HepG2 (cell line): ENCODE data around the gene KRTAP1-4. TPM values are rescaled to one million over a fixed set of nuclear protein-coding genes. Genes with fewer than 3 reads are reported as not detected.

Source experiments
- ATAC-seq: fragments of 200-7000 bp; cut with Tn5 transposase; 3 replicates; pipeline ENCODE4 v1.9.1; 2020; ENCODE audit warnings: mild to moderate bottlenecking, moderate library complexity
- BruUV-seq: library from RNA; stranded (reverse); fragments of 400-500 nt; replicated peaks from 2 replicates; lab custom pipeline; 2021; lab: Mats Ljungman, UMichigan
- CTCF ChIA-PET: fragments of 300-600 bp; formaldehyde crosslinking; extraction: SDS; loops from one replicate; lab custom pipeline; 2021; ENCODE audit warnings: low total read pairs, inconsistent platforms, low intra/inter-chr PET ratio; lab: Yijun Ruan, JAX
- POLR2A ChIA-PET: fragments of 350-600 bp; sonication (Branson Sonifier 250); formaldehyde crosslinking; loops from one replicate; lab custom pipeline; 2020; ENCODE audit warnings: antibody characterized with exemption, inconsistent platforms; lab: Yijun Ruan, JAX
- DNase-seq: peaks from one replicate; pipeline ENCODE4 v3.0.0-alpha.2; 2015; ENCODE audit warnings: low spot score
- FAIRE-seq: peaks from 3 replicates; lab custom pipeline; 2011; peaks lifted over from hg19 to GRCh38; lab: Jason Lieb, UNC
- H2AFZ ChIP-seq: one replicate; pipeline ENCODE4 v1.6.1; 2011; ENCODE audit warnings: low read length, inconsistent platforms
- H3K27ac ChIP-seq: fragments of 300-600 bp; 3 replicates; pipeline ENCODE4 v1.8.0; 2011; ENCODE audit warnings: mixed run types, mild to moderate bottlenecking, mixed read lengths, low read length, inconsistent platforms; ENCODE audit not compliant: insufficient read depth; ENCODE audit errors: extremely low read length
- H3K27me3 ChIP-seq, 2 experiments: fragments of 200-600 bp in 1 of 2; 2 replicates in 1 of 2; 3 replicates in 1 of 2; pipeline versions ENCODE4 v1.6.0 to v1.8.0; 2011; ENCODE audit warnings: low read length in 2 of 2, mild to moderate bottlenecking in 2 of 2, moderate library complexity in 2 of 2, inconsistent platforms in 1 of 2; ENCODE audit not compliant: insufficient read depth in 2 of 2, control insufficient read depth in 1 of 2
- H3K36me3 ChIP-seq, 2 experiments: fragments of 200-600 bp in 1 of 2; replicated peaks in 1 of 2; 2 replicates in 1 of 2; 3 replicates in 1 of 2; pipeline versions ENCODE4 v1.5.1 to v1.8.0; 2011; ENCODE audit warnings: low read length in 2 of 2, inconsistent platforms in 1 of 2; ENCODE audit not compliant: insufficient read depth in 2 of 2, control insufficient read depth in 1 of 2
- H3K4me1 ChIP-seq: 2 replicates; pipeline ENCODE4 v1.5.1; 2012; ENCODE audit warnings: low read length, inconsistent platforms; ENCODE audit not compliant: insufficient read depth
- H3K4me2 ChIP-seq: 2 replicates; pipeline ENCODE4 v1.6.0; 2011; ENCODE audit warnings: low read depth, low read length, inconsistent platforms
- H3K4me3 ChIP-seq, 3 experiments: fragments of 200-600 bp in 1 of 3; sonication (generic), shearing (Covaris generic) in 1 of 3; replicated peaks in 1 of 3; 2 replicates each; pipeline ENCODE4 v1.5.1; 2011 to 2016; ENCODE audit warnings: low read length in 3 of 3, inconsistent platforms in 2 of 3, low read depth in 2 of 3, mild to moderate bottlenecking in 2 of 3, control low read depth in 1 of 3, mixed read lengths in 1 of 3; ENCODE audit not compliant: insufficient read depth in 1 of 3
- H3K79me2 ChIP-seq: one replicate; pipeline ENCODE4 v1.6.1; 2011; ENCODE audit warnings: low read length, inconsistent platforms; ENCODE audit not compliant: insufficient read depth
- H3K9ac ChIP-seq: 2 replicates; pipeline ENCODE4 v1.6.0; 2011; ENCODE audit warnings: mild to moderate bottlenecking, low read depth, low read length, inconsistent platforms; ENCODE audit not compliant: insufficient read depth
- H3K9me3 ChIP-seq: 2 replicates; pipeline ENCODE4 v1.5.1; 2012; ENCODE audit warnings: mild to moderate bottlenecking, low read length
- H4K20me1 ChIP-seq: 2 replicates; pipeline ENCODE4 v1.6.0; 2011; ENCODE audit warnings: inconsistent platforms, mild to moderate bottlenecking, low read length, moderate library complexity; ENCODE audit not compliant: insufficient read depth
- ARHGAP35 ChIP-seq: sonication (generic); formaldehyde crosslinking; IDR thresholded peaks from 2 replicates; pipeline ENCODE4 v1.9.0; 2022; ENCODE audit warnings: mild to moderate bottlenecking, inconsistent platforms, moderate library complexity, missing genetic modification reagents, borderline replicate concordance
- BRCA1 ChIP-seq: sonication (generic); formaldehyde crosslinking; IDR thresholded peaks from 2 replicates; pipeline ENCODE4 v1.4.0; 2020; ENCODE audit warnings: missing genetic modification reagents
- CENPT ChIP-seq: sonication (generic); formaldehyde crosslinking; IDR thresholded peaks from 2 replicates; pipeline ENCODE4 v1.8.0; 2022; ENCODE audit warnings: low read depth, mild to moderate bottlenecking, moderate library complexity, missing genetic modification reagents
- GATAD1 ChIP-seq: IDR thresholded peaks from 2 replicates; pipeline ENCODE4 v1.6.1; 2016; ENCODE audit warnings: missing genetic modification reagents, missing compliant biosample characterization
- MED8 ChIP-seq: sonication (generic); formaldehyde crosslinking; IDR thresholded peaks from 2 replicates; pipeline ENCODE4 v1.8.1; 2023; ENCODE audit warnings: mild to moderate bottlenecking, missing genetic modification reagents; ENCODE audit not compliant: insufficient replicate concordance
- RBM22 ChIP-seq: fragments of 200-400 bp; formaldehyde crosslinking; optimal IDR thresholded peaks from 2 replicates; pipeline ENCODE3; 2017; ENCODE audit warnings: mild to moderate bottlenecking, low read length, moderate library complexity
- RFXANK ChIP-seq: IDR thresholded peaks from 2 replicates; pipeline ENCODE4 v1.6.1; 2016
- TCF7L2 ChIP-seq: IDR thresholded peaks from 2 replicates; pipeline ENCODE4 v1.6.1; 2011; ENCODE audit warnings: mild to moderate bottlenecking, low read depth, low read length, moderate library complexity
- ZMYM4 ChIP-seq: sonication (generic); formaldehyde crosslinking; IDR thresholded peaks from 2 replicates; pipeline ENCODE4 v1.8.1; 2023; ENCODE audit warnings: mild to moderate bottlenecking, missing genetic modification reagents
- ZNF333 ChIP-seq: sonication (generic); formaldehyde crosslinking; IDR thresholded peaks from 2 replicates; pipeline ENCODE4 v1.4.0; 2020; ENCODE audit warnings: mild to moderate bottlenecking, missing genetic modification reagents, borderline replicate concordance
- ZNF335 ChIP-seq: sonication (generic); formaldehyde crosslinking; IDR thresholded peaks from 2 replicates; pipeline ENCODE4 v1.4.0; 2020; ENCODE audit warnings: missing genetic modification reagents
- WGBS: methylation state at CpG from one replicate; pipeline ENCODE4 v1.1.6; 2017; ENCODE audit warnings: low lambda C conversion rate; 5-methylcytosine and 5-hydroxymethylcytosine counted together
- in situ Hi-C: cut with HindIII; loops from 2 replicates; pipeline ENCODE4 v1.10.0; 2017; ENCODE audit warnings: low pct_unique_long_range_greater_than_20kb; ENCODE audit not compliant: extremely low pct_ligation_motif_present
- intact Hi-C: fragments of 100-400 bp; cut with micrococcal nuclease; formaldehyde crosslinking; loops from one replicate; pipeline ENCODE4 v1.10.0; 2022; ENCODE audit not compliant: unreplicated experiment
- polyA plus RNA-seq, 8 experiments: library from polyadenylated mRNA; depleted of rRNA in 3 of 8; stranded (reverse) in 7 of 8; unstranded in 1 of 8; fragments of >200 nt; fragmentation: Illumina TruSeq in 4 of 8; extraction: Trizol in 4 of 8; gene quantifications; 2 replicates each; pipeline versions ENCODE4 v1.2.1 to v1.2.3, GENCODE V29; 2011 to 2016; ENCODE audit warnings: low read depth in 4 of 8, missing spikeins in 1 of 8, mixed read lengths in 1 of 8; ENCODE audit not compliant: insufficient read depth in 1 of 8
- total RNA-seq, 5 experiments: library from RNA; depleted of rRNA; stranded (reverse); fragments of >200 nt; fragmentation: Illumina TruSeq; extraction: Trizol; gene quantifications; 2 replicates each; pipeline ENCODE4 v1.2.3, GENCODE V29; 2016; ENCODE audit warnings: low read depth in 1 of 5
- TF ChIP-seq, protein P1 (sequence below): sonication (generic); formaldehyde crosslinking; IDR thresholded peaks from 2 replicates; pipeline ENCODE4 v1.4.0; 2020; ENCODE audit warnings: mild to moderate bottlenecking, missing genetic modification reagents
- TF ChIP-seq, protein P2 (sequence below): sonication (generic); formaldehyde crosslinking; IDR thresholded peaks from 2 replicates; pipeline ENCODE4 v1.4.0; 2020; ENCODE audit warnings: missing genetic modification reagents, mild to moderate bottlenecking, borderline replicate concordance
- TF ChIP-seq, protein P3 (sequence below): sonication (generic); formaldehyde crosslinking; IDR thresholded peaks from one replicate; pipeline ENCODE4 v1.5.1; 2020; ENCODE audit warnings: mild to moderate bottlenecking, missing genetic modification reagents; ENCODE audit errors: not compliant biosample characterization

KRTAP1-4 gene
- total and polyA plus RNA-seq, 2 of the 13 experiments (the other 11 are each of a cell fraction or from before 2014, with no cell fraction given) = not detected

DNA sequence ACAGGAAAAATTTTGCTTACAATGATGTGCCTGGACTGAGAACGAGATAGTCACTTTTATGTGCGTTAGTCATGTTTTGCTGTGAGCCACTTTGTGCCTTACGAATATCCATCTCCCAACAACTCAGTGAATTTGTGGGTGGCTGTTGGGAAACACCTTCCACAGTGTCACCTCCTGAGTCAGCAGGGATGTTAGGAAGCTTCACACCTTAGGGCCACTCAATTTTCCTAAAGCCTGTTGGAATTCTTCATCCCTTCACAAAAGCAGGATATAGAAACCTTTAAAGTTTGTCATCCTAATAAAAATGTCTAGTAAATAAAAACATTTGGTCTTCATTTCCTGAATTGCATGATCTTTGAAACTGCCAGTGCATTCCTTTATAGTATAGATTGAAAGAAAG is 16.8 kb downstream of the KRTAP1-4 start:
- no peak overlapping the region for H3K9ac ChIP-seq
- H4K20me1 ChIP-seq = no peaks in the 10 kb centered on the region
- DNase-seq (no peak), FAIRE-seq (no peak), ATAC-seq (no peak)
- H3K27ac ChIP-seq = no peak overlapping the region
- ChIA-PET POLR2A (interaction anchor here (1.0 kb wide), 1 partner anchor 459 kb away, joined by 3 read pairs; no protein-coding TSS in a partner anchor), CTCF (no interaction called here)
- H3K4me1 ChIP-seq = peaks cover 64% of the 10 kb centered on the region
- no peak overlapping the region for H3K4me2 ChIP-seq
- no peaks in the 10 kb centered on the region for H3K27me3 ChIP-seq
- WGBS = 98% methylated on average over 3 of the region's 3 CpGs
- in situ Hi-C loops (no loop called here), intact Hi-C loops (no loop called here)
- H3K9me3 ChIP-seq = no peaks in the 10 kb centered on the region
- no TSS peak for BruUV-seq
- H3K36me3 ChIP-seq = no peaks in the 10 kb centered on the region
- no peak overlapping the region for H2AFZ ChIP-seq
- H3K79me2 ChIP-seq = no peaks in the 10 kb centered on the region
- no peak overlapping the region for H3K4me3 ChIP-seq
- TF ChIP-seq TCF7L2 = no peak
- TF ChIP-seq ZNF333 = no peak
- no peak for TF ChIP-seq RBM22
- TF ChIP-seq BRCA1 (CRISPR knock-in tag) = no peak
- TF ChIP-seq, protein P1, sequence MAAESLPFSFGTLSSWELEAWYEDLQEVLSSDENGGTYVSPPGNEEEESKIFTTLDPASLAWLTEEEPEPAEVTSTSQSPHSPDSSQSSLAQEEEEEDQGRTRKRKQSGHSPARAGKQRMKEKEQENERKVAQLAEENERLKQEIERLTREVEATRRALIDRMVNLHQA (CRISPR knock-in tag) = no peak
- no peak for TF ChIP-seq ARHGAP35 (CRISPR knock-in tag)
- no peak for TF ChIP-seq ZMYM4 (CRISPR knock-in tag)
- no peak for TF ChIP-seq CENPT (CRISPR knock-in tag)
- TF ChIP-seq RFXANK (CRISPR knock-in tag) = no peak
- TF ChIP-seq, protein P2, sequence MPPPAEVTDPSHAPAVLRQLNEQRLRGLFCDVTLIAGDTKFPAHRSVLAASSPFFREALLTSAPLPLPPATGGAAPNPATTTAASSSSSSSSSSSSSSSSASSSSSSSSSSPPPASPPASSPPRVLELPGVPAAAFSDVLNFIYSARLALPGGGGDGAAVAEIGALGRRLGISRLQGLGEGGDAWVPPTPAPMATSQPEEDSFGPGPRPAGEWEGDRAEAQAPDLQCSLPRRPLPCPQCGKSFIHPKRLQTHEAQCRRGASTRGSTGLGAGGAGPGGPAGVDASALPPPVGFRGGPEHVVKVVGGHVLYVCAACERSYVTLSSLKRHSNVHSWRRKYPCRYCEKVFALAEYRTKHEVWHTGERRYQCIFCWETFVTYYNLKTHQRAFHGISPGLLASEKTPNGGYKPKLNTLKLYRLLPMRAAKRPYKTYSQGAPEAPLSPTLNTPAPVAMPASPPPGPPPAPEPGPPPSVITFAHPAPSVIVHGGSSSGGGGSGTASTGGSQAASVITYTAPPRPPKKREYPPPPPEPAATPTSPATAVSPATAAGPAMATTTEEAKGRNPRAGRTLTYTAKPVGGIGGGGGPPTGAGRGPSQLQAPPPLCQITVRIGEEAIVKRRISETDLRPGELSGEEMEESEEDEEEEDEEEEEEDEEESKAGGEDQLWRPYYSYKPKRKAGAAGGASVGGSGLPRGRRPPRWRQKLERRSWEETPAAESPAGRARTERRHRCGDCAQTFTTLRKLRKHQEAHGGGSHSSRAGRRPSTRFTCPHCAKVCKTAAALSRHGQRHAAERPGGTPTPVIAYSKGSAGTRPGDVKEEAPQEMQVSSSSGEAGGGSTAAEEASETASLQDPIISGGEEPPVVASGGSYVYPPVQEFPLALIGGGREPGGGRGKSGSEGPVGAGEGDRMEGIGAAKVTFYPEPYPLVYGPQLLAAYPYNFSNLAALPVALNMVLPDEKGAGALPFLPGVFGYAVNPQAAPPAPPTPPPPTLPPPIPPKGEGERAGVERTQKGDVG (CRISPR knock-in tag) = no peak
- no peak for TF ChIP-seq MED8 (CRISPR knock-in tag)
- no peak for TF ChIP-seq ZNF335
- TF ChIP-seq, protein P3, sequence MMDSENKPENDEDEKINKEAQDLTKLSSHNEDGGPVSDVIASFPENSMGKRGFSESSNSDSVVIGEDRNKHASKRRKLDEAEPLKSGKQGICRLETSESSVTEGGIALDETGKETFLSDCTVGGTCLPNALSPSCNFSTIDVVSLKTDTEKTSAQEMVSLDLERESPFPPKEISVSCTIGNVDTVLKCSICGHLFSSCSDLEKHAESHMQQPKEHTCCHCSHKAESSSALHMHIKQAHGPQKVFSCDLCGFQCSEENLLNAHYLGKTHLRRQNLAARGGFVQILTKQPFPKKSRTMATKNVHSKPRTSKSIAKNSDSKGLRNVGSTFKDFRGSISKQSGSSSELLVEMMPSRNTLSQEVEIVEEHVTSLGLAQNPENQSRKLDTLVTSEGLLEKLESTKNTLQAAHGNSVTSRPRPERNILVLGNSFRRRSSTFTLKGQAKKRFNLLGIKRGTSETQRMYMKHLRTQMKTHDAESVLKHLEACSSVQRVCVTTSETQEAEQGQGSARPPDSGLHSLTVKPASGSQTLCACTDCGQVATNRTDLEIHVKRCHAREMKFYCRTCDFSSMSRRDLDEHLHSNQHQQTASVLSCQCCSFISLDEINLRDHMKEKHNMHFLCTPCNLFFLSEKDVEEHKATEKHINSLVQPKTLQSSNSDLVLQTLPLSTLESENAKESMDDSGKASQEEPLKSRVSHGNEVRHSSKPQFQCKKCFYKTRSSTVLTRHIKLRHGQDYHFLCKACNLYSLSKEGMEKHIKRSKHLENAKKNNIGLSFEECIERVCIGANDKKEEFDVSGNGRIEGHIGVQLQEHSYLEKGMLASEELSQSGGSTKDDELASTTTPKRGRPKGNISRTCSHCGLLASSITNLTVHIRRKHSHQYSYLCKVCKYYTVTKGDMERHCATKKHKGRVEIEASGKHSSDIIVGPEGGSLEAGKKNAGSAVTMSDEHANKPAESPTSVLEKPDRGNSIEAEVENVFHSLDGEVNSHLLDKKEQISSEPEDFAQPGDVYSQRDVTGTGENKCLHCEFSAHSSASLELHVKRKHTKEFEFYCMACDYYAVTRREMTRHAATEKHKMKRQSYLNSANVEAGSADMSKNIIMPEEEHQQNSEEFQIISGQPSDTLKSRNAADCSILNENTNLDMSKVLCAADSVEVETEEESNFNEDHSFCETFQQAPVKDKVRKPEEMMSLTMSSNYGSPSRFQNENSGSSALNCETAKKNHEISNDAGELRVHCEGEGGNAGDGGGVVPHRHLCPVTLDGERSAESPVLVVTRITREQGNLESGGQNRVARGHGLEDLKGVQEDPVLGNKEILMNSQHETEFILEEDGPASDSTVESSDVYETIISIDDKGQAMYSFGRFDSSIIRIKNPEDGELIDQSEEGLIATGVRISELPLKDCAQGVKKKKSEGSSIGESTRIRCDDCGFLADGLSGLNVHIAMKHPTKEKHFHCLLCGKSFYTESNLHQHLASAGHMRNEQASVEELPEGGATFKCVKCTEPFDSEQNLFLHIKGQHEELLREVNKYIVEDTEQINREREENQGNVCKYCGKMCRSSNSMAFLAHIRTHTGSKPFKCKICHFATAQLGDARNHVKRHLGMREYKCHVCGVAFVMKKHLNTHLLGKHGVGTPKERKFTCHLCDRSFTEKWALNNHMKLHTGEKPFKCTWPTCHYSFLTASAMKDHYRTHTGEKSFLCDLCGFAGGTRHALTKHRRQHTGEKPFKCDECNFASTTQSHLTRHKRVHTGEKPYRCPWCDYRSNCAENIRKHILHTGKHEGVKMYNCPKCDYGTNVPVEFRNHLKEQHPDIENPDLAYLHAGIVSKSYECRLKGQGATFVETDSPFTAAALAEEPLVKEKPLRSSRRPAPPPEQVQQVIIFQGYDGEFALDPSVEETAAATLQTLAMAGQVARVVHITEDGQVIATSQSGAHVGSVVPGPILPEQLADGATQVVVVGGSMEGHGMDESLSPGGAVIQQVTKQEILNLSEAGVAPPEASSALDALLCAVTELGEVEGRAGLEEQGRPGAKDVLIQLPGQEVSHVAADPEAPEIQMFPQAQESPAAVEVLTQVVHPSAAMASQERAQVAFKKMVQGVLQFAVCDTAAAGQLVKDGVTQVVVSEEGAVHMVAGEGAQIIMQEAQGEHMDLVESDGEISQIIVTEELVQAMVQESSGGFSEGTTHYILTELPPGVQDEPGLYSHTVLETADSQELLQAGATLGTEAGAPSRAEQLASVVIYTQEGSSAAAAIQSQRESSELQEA = no peak
- no peak for TF ChIP-seq GATAD1 (CRISPR knock-in tag)
